Measurements from ENCODE around the gene TOLLIP. TPM values are rescaled to one million over a fixed set of nuclear protein-coding genes. Genes with fewer than 3 reads are reported as not detected.
A peak's percentile ranks its signal among the peaks of the same experiment; 100 is the strongest.

Gene TOLLIP
- total RNA-seq, 6 experiments from 2014 or later = 68.3 to 103 (median 88.0) TPM

- DNase-seq = no peak
- peaks cover 0 to 11% (median 5%) of the 10 kb centered on the region in 4 donors for H3K4me1 ChIP-seq
- no peak overlapping the region for H3K27ac ChIP-seq
- no peak for ATAC-seq
- no peaks in the 10 kb centered on the region for H3K36me3 ChIP-seq
- H3K4me3 ChIP-seq = no peak overlapping the region
- WGBS (ENCODE audit: insufficient coverage, low coverage, low lambda C conversion rate, missing lambda C conversion rate) = no CpG with 5 or more reads among the region's 17 CpGs
- intact Hi-C loops (cut with DNase I) = no loop called here
- H3K9me3 ChIP-seq = no peaks in the 10 kb centered on the region
- TF ChIP-seq CTCF (IDR thresholded peaks at IDR 0.05) (no peak), POLR2A (IDR thresholded peaks at IDR 0.05) (no peak)
- no peaks in the 10 kb centered on the region for H3K27me3 ChIP-seq
Observed at GRCh38 chr11:1260620-1261019, 48.8 kb downstream of the TOLLIP start.

- H3K4me1 ChIP-seq = peaks cover 0 to 11% (median 5%) of the 10 kb centered on the region in 4 donors
- no peak overlapping the region for H3K4me3 ChIP-seq
- H3K27me3 ChIP-seq = no peaks in the 10 kb centered on the region
- no peaks in the 10 kb centered on the region for H3K9me3 ChIP-seq
- ATAC-seq (peak; percentile 12 to 48 (median 31)), DNase-seq (no peak)
- no peaks in the 10 kb centered on the region for H3K36me3 ChIP-seq
- intact Hi-C loops (cut with DNase I) = no loop called here
- TF ChIP-seq CTCF (IDR thresholded peaks at IDR 0.05) (no peak), POLR2A (IDR thresholded peaks at IDR 0.05) (no peak)
- WGBS (ENCODE audit: insufficient coverage, low coverage, low lambda C conversion rate, missing lambda C conversion rate) = no CpG with 5 or more reads among the region's 10 CpGs
- no peak overlapping the region for H3K27ac ChIP-seq
Observed at GRCh38 chr11:1260023-1260501, 49.4 kb downstream of the TOLLIP start.

GRCh38 chr11:1259561-1259960 is 49.9 kb downstream of the TOLLIP start:
- TF ChIP-seq CTCF (IDR thresholded peaks at IDR 0.05) = no peak
- TF ChIP-seq POLR2A (IDR thresholded peaks at IDR 0.05) = no peak
- H3K27me3 ChIP-seq = no peaks in the 10 kb centered on the region
- DNase-seq (no peak), ATAC-seq (no peak)
- H3K9me3 ChIP-seq = no peaks in the 10 kb centered on the region
- no peak overlapping the region for H3K27ac ChIP-seq
- peaks cover 0 to 11% (median 5%) of the 10 kb centered on the region in 4 donors for H3K4me1 ChIP-seq
- intact Hi-C loops (cut with DNase I) = no loop called here
- no peak overlapping the region for H3K4me3 ChIP-seq
- H3K36me3 ChIP-seq = no peaks in the 10 kb centered on the region
- 50% methylated on average over 1 of the region's 9 CpGs for WGBS (ENCODE audit: insufficient coverage, low coverage, low lambda C conversion rate, missing lambda C conversion rate)

- Histone ChIP-seq H3K4me1 (peaks cover 0 to 11% (median 5%) of the 10 kb centered on the region in 4 donors), H3K36me3 (no peaks in the 10 kb centered on the region), H3K9me3 (no peaks in the 10 kb centered on the region), H3K27me3 (no peaks in the 10 kb centered on the region), H3K27ac (no peak overlapping the region), H3K4me3 (no peak overlapping the region)
- intact Hi-C loops (cut with DNase I) = no loop called here
- DNase-seq = no peak
- no peak for ATAC-seq
- TF ChIP-seq POLR2A (IDR thresholded peaks at IDR 0.05) = no peak
- no peak for TF ChIP-seq CTCF (IDR thresholded peaks at IDR 0.05)
- WGBS (ENCODE audit: insufficient coverage, low coverage, low lambda C conversion rate, missing lambda C conversion rate) = no CpG with 5 or more reads among the region's 7 CpGs
Observed at GRCh38 chr11:1259076-1259461, 50.4 kb downstream of the TOLLIP start.

Data from right lobe of liver (tissue), 6 donors.